Activated T-cell treated with anti-CD3 and anti-CD28 coated beads, Interleukin-2, amount 50 U/mL, for 48 hours (primary cell): ENCODE results near the gene LRMDA.

Source experiments
- DNase-seq, 2 experiments: peaks; one replicate each; pipeline ENCODE4 v3.0.0-alpha.2; 2020

LRMDA gene

GRCh38 chr10:75431180-75432111 lies at the start of gene LRMDA:
Gene LRMDA (plus strand): TSS chr10:75431624.
- no peak for DNase-seq

DNA sequence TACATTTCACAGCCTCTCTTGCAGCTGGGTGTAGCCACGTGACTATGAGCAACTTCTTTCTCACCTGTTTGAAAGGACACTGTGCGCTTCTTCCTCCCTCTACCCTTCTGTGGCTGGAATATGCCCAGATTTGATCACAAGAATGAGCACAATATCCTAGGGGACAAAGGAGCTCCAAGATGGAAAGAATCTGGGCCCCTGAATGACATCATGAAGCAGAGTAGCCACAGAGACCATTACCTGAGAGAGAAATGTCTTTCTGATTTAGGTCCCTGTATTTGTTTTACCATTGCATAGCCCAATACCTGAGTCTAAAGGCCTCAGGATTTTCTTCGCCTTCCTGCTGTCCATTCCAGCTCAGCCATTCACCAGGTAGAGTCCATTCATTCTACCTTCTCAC lies 45.3 kb upstream of the LRMDA start:
- no peak for DNase-seq

GRCh38 chr10:75388082-75388481 lies 43.3 kb upstream of the LRMDA start:
- no peak for DNase-seq

DNA sequence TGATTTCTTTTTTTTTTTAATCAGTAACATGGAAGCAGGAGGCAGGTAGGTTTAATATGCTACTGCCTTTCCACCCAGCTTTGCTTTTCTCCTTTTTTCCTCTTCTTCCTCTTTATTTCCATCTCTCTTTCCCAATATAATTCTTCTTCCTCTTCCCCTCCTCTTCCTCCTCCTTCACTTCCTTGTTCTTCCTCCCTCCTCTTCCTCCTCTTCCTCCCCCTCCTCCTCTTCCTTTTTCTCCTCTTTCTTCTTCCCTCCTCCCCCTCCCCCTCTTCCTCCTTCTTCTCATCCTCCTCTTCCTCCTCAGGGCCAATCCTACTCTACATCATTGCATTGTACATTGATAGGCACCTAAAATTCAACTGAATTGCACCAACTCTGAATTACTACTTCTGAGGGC lies 41.2 kb upstream of the LRMDA start:
- DNase-seq = no peak

- DNase-seq = no peak
Observed at GRCh38 chr10:75392271-75392670, 39.2 kb upstream of the LRMDA start.

DNA sequence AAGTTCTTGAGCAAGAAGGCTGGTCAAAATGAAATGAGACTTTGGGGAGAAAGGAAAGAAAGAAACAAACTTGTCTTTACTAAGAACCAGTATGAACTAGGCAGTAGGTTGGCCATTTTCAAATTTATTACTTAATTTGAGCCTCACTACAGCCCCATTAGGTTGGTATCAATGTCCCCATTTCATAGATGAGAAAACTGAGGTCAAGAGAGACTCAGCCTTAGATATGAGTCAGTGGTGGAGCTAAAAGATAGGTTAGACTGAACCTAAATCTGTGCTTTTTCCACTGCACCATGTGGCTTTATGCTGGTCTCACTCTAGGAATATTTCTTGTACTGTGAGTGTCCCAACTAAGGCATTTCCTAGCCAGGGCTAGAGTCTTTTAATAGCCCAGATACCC lies 38.7 kb upstream of the LRMDA start:
- DNase-seq = no peak

DNA sequence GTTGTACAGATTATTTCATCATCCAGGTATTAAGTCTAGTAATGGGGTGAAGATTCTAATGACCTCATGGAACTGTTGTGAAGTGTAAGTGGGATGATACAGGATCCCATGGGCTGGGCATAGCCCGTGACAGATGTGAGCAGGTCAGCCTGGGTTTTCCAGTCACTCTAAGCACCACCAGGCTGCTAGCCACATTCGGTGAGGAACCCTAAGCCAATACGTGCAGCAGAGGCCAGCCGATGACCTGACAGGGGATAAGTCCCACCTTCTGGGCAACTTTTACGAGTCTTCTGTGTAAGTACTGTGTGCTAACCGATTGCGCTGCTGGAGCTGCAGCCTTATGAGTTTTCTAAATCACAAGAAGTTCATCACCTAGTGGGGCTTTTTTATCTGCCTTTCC lies 37.2 kb upstream of the LRMDA start:
- DNase-seq = no peak

GRCh38 chr10:75395066-75395931 lies 36.1 kb upstream of the LRMDA start:
- peak; percentile 50 to 63 for DNase-seq

GRCh38 chr10:75395932-75396630 lies 35.3 kb upstream of the LRMDA start:
- DNase-seq = peak in 1 of 2 experiments; percentile 23

GRCh38 chr10:75396631-75397495 lies 34.6 kb upstream of the LRMDA start:
- DNase-seq = no peak

GRCh38 chr10:75397496-75398199 lies 33.8 kb upstream of the LRMDA start:
- DNase-seq = no peak

- DNase-seq = no peak
Observed at GRCh38 chr10:75398200-75398691, 33.2 kb upstream of the LRMDA start.

GRCh38 chr10:75398692-75399460 lies 32.5 kb upstream of the LRMDA start:
- DNase-seq = no peak

DNA sequence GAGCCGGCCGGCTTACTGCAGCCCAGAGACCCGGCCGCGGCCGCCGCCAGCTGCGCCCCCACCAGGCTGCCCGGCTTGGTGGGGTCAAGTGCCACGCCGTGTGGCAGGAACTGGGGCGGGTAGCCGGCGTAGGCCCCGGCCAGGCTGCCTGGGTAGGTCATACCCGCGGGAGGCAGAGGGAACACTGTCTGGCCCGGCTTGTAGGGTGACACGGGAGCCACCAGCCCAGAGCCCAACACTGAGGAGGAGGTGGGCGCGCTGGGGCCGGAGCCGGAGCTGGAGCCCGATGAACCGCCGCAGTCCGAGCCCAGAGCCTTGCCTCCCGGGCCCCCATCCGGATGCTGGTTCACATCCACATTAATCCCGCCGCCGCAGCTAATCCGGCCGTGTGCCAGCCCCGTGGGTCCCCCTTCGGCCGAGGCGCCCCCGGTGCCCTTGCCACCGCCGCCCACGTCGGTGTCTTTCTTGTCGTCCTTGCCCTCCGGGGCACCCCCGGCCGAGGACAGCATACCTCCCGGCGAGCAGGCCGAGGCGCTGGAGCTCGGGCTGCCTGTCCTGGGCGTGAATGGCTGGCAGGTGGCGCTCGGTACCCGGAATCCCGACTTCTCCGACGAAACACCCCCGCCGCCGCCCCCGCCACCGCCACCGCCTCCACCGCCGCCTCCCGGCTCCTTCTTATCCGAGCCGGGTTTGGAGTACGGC lies 31.8 kb upstream of the LRMDA start:
- DNase-seq = peak; percentile 52 to 68

DNA sequence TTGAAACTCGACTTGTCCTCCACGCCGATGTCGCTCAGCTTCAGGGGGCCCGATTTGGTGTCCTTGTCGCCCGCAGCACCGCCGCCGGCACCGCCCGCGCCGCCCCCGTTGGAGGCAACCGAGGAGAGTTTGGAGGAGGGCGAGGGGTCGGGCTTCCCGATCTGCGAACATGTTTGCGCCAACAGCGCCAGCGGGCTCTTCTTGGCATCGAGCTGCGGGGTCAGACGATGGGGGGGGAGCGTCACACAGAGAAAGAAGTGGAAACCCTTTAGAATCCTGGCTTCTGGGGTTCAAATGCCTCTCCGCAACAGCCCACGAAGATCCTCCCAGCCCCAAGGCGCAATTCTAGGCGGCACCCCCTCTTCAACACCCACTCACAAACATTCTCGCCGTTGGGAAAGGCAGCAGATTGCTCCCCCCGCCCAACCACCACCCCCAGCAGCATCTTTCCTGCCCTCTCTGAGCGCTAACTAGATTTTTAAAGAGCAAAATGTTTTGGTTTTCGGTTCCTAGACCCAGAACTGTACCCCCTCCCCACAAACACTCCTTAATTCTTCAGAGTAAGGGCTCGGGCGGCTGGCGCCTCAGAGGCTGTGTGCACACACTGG lies 31.2 kb upstream of the LRMDA start:
- DNase-seq = no peak

DNA sequence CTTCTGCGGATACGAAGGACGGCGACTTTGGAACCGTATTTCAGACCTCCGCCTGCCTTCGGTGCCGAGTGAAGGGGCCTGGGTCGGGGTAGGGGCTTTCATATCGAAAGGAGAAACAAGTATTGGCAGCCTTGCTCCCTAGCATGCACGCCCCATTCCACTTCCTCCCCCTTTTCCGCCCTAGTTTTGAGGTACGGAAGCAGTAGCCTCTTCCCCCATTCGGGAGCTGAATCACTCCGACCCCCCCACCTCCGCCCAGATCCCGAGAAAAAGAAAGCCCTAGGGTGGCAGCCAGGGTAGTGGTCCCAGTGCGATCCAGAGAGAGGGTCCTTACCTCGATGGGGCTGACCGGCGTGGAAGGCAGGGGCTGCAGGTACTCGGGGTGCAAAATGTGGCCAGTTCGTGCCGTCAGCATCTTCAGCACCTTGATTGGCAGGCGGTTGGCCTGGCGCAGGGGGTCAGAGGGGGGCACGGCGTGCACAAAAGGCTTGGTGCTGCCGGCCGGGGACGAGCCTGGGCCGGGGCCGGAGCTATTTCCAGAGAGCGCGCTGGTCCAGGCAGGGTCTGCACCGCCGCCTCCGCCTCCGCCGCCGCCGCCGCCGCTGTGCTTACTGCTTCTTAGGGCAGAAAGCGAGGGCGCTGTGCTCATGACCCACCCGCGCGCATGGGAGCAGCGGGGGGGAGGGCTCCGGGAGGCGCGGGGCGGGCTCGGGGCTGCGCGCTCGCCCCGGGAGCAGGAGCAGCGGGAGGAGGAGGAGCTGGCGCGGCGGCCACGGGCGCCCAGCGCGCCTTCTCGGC lies 30.5 kb upstream of the LRMDA start:
- peak; percentile 39 to 43 for DNase-seq

- DNase-seq = peak; percentile 62 to 73
Observed at GRCh38 chr10:75401569-75402485, 29.6 kb upstream of the LRMDA start, which contains the start of gene ZNF503. Gene ZNF503 (minus strand): TSS chr10:75401764. CDS start chr10:75401419, 345 bp downstream.
